Fibroblast of skin of left quadriceps (primary cell): ENCODE data around the gene ZDHHC14.
"Not testable (repeated sequence)": the region's sequence is repeated elsewhere in the genome, so short reads cannot be mapped to it uniquely, and the experiment has no call there.

Experiments used
- DNase-seq, 2 experiments: peaks; one replicate each; pipeline ENCODE4 v3.0.0-alpha.2; 2013; ENCODE audit warnings: low read depth in 2 of 2

The ZDHHC14 gene

DNA sequence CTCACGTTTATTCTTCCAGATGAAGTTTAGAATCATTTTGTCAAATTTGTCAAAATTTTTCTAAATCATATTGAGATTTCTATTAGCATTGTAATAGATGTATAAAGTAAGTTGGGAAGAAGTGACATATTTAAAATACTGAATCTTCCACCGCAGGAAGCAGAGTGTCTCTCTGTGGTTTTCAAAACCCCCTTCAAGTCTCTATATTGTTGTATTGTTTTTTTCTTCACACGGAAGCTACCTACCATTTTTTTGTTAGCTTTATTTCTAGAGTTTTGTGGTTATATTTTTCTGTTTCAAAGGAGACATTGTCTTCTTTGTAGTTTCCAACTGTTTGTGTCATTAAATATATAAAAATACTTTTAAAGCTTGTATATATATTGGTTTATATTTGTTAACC, 188.6 kb downstream of the ZDHHC14 start:
- no peak for DNase-seq

DNA sequence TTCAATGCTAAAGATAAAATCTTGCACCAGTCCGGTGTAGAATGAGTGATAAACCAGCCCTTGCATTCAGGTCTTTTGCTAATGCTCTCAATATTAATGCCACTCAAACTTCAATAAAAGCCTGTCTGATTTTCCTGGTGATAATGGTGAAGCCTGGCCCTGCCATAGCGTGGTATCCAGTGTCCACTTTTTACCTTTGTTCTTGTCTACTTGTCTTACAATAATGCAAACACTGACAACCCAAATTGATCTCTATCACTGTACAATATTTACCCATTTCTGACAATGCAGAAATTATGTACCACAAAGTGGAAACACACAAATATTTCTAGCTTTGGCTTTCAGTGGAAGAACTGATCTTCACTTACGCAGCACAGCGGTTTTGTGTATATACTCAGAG, 189.1 kb downstream of the ZDHHC14 start:
- DNase-seq = no peak

DNA sequence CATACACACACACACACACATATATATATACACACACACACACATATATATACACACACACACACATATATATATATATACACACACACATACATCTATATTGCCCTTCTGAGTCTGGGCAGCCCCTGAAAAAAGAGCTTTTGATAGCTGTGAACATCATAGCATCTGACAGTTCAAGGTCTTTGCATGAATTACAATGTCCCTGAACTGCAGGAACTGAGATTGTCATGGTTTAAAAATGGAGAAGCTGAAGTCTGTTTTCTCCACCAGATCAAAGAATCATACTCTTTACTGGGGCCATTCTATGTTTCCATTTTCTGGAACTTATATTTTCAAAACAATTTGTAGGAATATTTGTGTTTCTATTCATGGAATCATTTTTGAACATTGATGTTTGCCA, 189.8 kb downstream of the ZDHHC14 start:
- no peak for DNase-seq

DNA sequence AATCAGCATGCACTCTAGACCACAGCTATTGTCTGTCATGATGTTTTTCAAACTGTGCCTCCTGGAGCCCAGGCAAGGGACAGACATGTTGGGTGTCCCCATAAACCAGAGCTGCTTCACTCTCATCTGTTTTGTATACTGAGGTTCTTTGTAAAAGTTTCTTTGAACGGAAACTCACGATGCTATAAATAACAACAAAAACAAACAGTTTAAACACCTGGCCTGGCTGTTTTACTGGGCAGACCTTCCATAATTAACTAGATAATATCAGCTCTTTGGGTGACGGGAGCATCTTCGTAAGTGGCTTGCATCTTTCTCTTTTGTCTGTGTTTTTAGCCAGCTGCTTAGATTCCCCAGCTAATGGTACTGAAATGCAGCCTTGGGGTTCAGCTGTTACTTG, 190.3 kb downstream of the ZDHHC14 start:
- no peak for DNase-seq

GRCh38 chr6:157571950-157572349, 191.0 kb downstream of the ZDHHC14 start:
- DNase-seq = no peak

DNA sequence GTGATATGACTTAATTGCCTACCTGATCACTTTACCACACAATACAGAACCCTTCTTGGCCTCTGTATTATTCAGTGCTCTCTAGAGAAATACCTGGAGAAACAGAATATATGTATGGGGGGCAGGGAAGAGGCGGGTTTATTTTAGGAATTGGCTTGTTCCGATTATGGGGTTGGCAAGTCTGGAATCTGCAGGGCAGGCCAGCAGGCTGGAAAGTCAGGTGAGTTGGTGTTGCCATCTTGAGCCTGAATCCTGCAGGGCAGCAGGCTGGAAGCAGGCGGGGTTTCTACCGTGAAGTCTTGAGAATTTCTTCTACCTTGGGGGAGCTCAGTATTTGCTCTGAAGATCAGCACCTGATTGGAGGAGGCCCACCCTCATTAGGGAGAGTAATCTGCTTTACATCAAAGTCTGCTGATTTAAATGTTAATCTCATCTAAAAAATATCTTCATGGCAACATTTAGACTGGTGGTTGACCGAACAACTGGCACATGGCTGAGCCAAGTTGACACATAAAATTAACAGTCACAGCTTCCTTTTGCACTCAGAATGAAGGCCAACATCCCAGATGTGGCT, 193.9 kb downstream of the ZDHHC14 start:
- no peak for DNase-seq

- no peak for DNase-seq
Measured at GRCh38 chr6:157575436-157576145, 194.6 kb downstream of the ZDHHC14 start.

DNA sequence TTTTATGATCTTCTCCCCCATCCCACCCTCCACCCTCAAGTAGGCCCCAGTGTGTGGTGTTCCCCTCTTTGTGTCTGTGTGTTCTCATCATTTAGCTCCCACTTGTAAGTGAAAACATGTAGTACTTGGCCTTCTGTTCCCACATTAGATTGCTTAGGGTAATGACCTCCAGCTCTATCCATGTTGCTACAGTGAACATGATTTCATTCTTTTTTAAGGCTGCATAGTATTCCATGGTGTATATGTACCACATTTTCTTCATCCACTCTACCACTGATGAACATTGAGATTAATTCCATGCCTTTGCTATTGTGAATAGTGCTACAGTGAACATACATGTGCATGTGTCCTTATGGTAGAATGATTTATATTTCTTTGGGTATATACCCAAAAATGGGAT, 196.0 kb downstream of the ZDHHC14 start:
- DNase-seq = not testable (repeated sequence)

DNA sequence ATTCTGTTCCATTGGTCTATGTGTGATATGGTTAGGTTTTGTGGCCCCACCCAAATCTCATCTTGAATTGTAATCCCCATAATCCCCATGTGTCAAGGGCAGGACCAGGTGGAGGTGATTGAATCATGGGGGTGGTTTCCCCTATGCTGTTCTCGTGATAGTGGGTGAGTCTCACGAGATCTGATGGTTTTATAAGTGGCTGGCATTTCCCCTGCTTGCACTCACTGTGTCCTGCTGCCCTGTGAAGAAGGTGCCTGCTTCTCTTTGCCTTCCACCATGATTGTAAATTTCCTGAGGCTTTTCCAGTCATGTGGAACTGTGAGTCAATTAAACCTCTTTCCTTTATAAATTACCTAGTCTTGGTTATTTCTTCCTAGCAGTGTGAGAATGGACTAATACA, 197.5 kb downstream of the ZDHHC14 start:
- DNase-seq = not testable (repeated sequence)

GRCh38 chr6:157579467-157580031, 198.6 kb downstream of the ZDHHC14 start:
- no peak for DNase-seq

- no peak for DNase-seq
Measured at GRCh38 chr6:157584036-157584435, 203.0 kb downstream of the ZDHHC14 start.

- no peak for DNase-seq
Measured at GRCh38 chr6:157585274-157586087, 204.5 kb downstream of the ZDHHC14 start.

DNA sequence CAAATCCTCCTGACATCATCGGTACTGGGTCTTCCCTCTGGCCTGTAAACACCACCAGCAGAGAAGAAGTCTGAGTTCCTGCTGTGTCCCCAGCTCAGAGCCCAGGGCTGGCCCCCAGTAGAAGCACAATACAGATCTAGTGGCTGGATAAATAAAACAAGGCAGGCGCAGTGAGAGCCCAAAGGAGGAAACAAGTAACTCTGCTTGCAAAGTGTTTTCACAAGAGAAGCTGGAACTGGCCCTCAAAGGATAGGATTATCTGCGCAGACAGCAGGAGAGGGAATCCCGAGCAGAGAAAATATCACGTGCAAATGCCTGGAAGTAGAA, 205.1 kb downstream of the ZDHHC14 start:
- DNase-seq = no peak

DNA sequence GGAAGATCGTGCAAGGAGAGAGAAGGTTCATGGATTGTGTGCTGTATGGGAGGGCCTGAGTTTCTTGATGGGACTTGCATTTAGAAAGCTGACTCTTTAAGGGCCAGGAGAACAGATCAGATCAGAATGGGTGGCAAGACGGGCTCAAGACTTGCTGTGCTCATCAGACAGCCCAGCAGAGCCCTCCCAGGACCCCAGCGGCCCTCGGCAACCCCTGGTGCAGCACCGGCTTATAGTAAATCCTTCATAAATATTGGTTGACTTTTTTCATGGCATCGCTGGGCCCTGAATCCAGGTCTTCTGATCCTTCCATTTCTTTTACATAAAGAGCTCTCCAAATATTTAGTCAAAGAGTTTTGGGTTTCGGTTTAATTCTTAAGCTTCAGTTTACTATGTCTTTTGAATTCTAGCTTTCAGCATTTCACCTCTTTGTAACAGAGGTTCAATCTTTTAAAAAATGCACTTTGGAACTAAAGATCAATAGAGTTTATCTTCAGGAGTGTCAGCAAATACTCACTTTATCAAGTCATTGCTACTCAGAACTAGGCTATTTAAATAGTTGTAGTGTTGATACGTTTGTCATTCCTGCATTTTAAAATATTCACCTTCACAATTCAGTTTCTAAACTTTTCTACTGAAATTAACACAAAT, 205.6 kb downstream of the ZDHHC14 start:
- no peak for DNase-seq

DNA sequence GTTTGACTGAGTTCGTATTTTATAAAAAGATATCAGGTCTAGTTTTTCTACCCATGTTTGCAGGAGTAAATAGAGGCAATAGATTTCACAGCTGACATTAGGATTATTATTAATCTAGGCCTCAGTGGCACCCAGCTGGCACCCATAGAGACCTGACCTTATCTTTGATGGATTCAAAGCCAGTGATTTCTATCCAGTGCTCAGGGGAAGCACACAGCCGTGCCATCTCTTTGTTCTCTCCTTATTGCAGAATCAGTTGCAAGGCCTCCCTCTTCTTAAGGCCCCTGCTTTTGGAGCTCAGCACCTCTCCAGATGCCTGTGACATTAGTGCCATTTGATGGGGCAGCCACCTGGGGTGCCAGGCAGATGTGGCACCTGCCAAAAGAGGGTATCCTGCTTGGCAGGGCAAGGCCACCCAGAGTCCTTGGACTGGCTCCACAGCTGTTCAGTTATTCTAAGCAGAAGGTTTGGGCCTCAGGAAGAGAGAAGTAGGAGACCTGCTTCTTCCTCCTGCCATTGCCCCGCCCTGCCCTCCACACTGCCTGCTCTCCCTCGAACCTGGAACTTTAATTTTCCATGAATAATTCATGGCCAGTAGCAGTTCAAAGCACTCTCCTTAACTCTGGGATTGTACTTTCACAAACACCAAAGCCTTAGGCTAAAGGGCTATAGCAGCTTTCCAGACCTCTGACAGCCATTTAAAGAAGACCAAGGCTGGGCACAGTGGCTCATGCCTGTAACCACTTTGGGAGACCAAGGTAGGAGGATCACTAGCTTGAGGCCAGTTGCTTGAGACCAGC, 206.3 kb downstream of the ZDHHC14 start:
- no peak for DNase-seq

DNA sequence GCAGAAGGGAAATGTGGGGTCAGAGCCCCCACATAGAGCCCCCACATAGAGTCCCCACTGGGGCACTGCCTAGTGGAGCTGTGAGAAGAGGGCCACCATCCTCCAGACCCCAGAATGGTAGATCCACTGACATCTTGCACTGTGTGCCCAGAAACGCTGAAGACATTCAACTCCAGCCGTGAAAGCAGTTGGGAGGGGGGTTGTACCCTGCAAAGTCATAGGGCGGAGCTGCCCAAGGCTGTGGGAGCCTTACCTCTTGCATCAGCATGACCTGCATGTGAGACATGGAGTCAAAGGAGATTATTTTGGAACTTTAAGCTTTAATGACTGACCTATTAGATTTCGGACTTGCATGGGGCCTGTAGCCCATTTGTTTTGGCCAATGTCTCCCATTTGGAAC, 209.7 kb downstream of the ZDHHC14 start:
- not testable (repeated sequence) for DNase-seq

- no peak for DNase-seq
Measured at GRCh38 chr6:157592541-157592940, 211.6 kb downstream of the ZDHHC14 start.

DNA sequence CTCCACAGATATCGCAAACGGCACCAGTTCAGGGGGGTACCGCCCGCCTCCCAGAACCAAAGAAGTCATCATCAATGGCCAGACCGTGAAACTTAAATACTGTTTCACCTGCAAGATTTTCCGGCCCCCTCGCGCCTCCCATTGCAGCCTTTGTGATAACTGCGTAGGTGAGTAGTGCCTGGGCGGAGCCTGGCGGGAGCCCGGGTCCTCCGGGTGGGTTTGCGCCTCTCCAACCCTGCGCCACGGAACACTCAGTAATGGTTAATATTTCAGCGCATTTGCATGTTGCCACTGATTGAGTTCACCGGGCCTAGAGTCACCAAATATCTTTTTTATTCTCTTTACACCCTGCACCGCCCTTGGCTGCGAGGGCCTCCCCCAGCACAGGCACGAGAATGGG, 212.0 kb downstream of the ZDHHC14 start:
- DNase-seq = no peak

GRCh38 chr6:157593596-157593995, 212.6 kb downstream of the ZDHHC14 start:
- no peak for DNase-seq

DNA sequence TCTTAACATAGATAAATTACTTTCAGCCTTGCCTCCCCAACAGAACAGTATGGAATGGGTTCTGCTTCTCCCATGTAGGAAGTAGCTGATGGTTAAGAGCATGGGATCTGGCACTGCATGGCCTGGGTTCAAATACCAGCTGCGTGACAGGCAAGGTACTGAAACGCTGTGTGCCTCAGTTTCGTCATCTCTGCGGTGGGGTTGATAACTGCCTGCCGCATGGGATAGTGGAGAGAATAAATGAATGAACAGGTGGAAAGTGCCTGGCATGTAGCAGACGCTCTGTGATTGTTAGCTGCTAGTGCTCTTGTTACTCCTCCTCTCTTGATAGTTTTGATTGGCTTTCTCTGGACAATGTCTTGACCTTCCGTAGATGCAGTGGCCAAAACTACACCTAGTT, 213.3 kb downstream of the ZDHHC14 start:
- DNase-seq = no peak

- DNase-seq = no peak
Measured at GRCh38 chr6:157595768-157596167, 214.8 kb downstream of the ZDHHC14 start.
